ENCODE data around the gene CCNG2.

CCNG2 gene

GRCh38 chr4:77204621-77205020 lies 47.6 kb downstream of the CCNG2 start:
- no peak for DNase-seq (ENCODE audit: low spot score)

DNA sequence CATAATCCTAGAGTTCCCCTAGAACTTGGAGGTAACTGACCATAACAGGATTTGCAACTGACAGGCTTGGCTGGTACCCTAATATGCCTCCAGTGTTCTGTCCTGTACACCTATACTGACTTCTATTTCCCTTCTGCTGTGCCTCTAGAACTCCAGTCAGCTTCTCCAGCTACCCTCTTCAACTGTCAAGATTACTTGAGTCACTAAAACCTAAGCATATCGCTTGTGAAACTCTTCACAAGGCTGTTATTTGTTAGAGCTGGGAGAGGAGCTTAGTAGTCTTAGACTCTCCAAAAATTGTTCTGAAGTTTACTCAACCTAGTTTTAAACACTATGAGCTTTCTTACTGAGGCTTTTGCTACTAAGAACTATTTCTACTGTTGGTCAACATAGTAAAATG lies 52.0 kb downstream of the CCNG2 start:
- no peak for DNase-seq (ENCODE audit: low spot score)

DNA sequence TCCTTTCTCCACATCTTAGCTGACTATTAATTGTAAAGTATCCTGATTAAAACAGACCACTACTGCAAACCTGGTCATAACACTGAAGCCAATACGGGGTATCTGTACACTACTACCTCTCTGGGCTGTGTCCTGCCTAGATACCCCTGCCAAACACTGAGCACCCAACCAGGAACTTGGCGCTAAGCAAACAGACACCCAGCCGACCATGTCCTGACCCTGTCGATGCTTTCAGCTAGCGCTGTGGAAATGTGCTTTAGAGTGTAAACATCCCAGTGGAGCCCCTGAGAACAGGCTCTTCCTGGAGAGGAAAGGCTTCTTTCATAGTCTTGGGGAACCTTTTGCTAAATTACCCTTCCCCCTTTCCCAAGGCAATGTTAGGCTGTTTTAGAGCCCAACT lies 52.9 kb downstream of the CCNG2 start:
- DNase-seq (ENCODE audit: low spot score), result no peak

DNA sequence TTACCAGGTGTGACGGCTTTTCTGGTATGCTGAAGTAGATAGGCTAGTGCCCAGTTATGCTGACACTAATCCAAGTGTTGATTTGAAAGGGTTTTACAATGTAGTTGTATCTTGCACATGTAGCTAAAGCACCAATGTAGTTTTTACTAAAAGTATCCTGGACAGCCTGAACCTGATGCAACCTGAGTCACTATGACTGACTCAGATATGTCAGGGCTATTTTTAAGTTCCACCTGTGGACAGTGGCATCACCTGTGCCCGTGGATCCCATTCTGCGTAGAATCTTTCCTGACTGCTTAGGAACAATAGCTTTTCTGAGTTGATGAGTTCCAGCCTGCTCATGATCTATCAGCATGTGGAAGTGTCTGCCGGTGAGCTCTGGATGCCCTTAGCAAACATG lies 58.1 kb downstream of the CCNG2 start:
- no peak for DNase-seq (ENCODE audit: low spot score)

DNA sequence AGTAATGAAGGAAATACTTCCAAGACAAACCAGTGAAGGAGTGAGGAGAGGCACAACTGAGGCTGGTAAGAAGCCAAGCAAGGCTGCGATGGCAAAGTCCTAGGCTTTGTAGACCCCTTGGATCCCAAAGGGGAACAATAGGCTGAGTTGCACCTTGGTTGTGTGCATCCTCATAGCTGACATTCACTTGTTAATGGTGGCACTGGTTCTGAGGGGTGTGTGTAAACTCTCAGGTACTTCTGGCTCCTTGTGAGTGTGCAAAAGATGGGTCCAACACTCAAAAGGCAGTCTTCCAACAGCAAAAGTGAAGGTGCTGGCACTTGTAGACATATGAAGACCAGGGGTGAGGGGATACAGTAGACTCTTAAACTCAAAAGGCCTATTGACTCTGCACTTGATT lies 60.5 kb downstream of the CCNG2 start:
- no peak for DNase-seq (ENCODE audit: low spot score)

- no peak for DNase-seq (ENCODE audit: low spot score)
Observed at GRCh38 chr4:77219266-77219665, 62.3 kb downstream of the CCNG2 start.
